ENCODE data around the gene FICD. TPM values are rescaled to one million over a fixed set of nuclear protein-coding genes. Genes with fewer than 3 reads are reported as not detected.

The FICD gene
- total and polyA plus RNA-seq, 7 experiments from 2014 or later = 1.6 to 9.7 (median 4.0) TPM

GRCh38 chr12:108511633-108512540, 3.2 kb upstream of the FICD start:
- Histone ChIP-seq H3K36me3 (ENCODE audit: control insufficient read depth in 2 of 3, insufficient read depth in 3 of 3, low read length in 3 of 3) (peaks cover 0 to 5% (median 0%) of the 10 kb centered on the region in 3 experiments), H3K4me1 (ENCODE audit: control insufficient read depth in 2 of 2, insufficient read depth in 2 of 2, low read length in 2 of 2) (peaks cover 8% of the 10 kb centered on the region in 2 donors), H3K4me3 (ENCODE audit: low read length) (no peak overlapping the region), H3K27ac (ENCODE audit: low read depth, low read length) (no peak overlapping the region), H3K27me3 (ENCODE audit: control insufficient read depth in 2 of 2, insufficient read depth in 2 of 2, low read length in 2 of 2) (no peaks in the 10 kb centered on the region), H3K9me3 (ENCODE audit: control insufficient read depth in 2 of 3, low read length in 3 of 3) (no peaks in the 10 kb centered on the region)
- Mint-ChIP-seq H3K9me3 (no peaks in the 10 kb centered on the region), H3K4me3 (peak overlapping the region; percentile 15 to 75 (median 60)), H3K36me3 (no peaks in the 10 kb centered on the region), H3K27ac (peak overlapping the region in 4 of 9 donors; percentile 21 to 90 (median 78)), H3K4me1 (peaks cover 14 to 30% (median 22%) of the 10 kb centered on the region in 7 donors), H3K27me3 (peaks cover 0 to 2% (median 0%) of the 10 kb centered on the region in 5 donors)
- ChIA-PET CTCF (interaction anchor here (0.7 to 1.8 kb wide), 9 partner anchors 24 to 836 kb away, joined by 3 to 5 read pairs (median 4); partner anchors contain the start of gene SART3), POLR2A (no interaction called here)
- intact Hi-C loops (cut with micrococcal nuclease) = loop anchor here (1.0 to 10.0 kb wide), 7 partner anchors 106 to 1527 kb away; partner anchors contain the start of genes MMAB (in 1 of the 2), MTERF2 (in 1 of the 2), MVK (in 1 of the 2) and PRDM4 (in 1 of the 2)
- peak; percentile 44 to 81 (median 71) for DNase-seq
- ATAC-seq = peak; percentile 30

- H3K27ac Mint-ChIP-seq = peak overlapping the region; percentile 89 to 95 (median 94)
- intact Hi-C loops (cut with micrococcal nuclease) = loop anchor here (2.0 to 10.0 kb wide), 10 partner anchors 104 to 1530 kb away; partner anchors contain the start of genes MMAB (in 2 of the 2), MVK (in 2 of the 2), CORO1C (in 1 of the 2) and MTERF2 (in 1 of the 2)
- H3K27me3 ChIP-seq (ENCODE audit: control insufficient read depth in 2 of 2, insufficient read depth in 2 of 2, low read length in 2 of 2) = no peaks in the 10 kb centered on the region
- ATAC-seq (peak; percentile 25), DNase-seq (no peak)
- H3K4me1 ChIP-seq (ENCODE audit: control insufficient read depth in 2 of 2, insufficient read depth in 2 of 2, low read length in 2 of 2) = peaks cover 8% of the 10 kb centered on the region in 2 donors
- H3K36me3 Mint-ChIP-seq = peaks cover 0 to 5% (median 0%) of the 10 kb centered on the region in 5 donors
- H3K36me3 ChIP-seq (ENCODE audit: control insufficient read depth in 2 of 3, insufficient read depth in 3 of 3, low read length in 3 of 3) = peaks cover 0 to 29% (median 5%) of the 10 kb centered on the region in 3 experiments
- H3K4me3 ChIP-seq (ENCODE audit: low read length) = peak overlapping the region; percentile 81
- H3K27me3 Mint-ChIP-seq = peaks cover 0 to 2% (median 0%) of the 10 kb centered on the region in 5 donors
- peaks cover 17 to 40% (median 22%) of the 10 kb centered on the region in 7 donors for H3K4me1 Mint-ChIP-seq
- POLR2A ChIA-PET = interaction anchor here (0.8 kb wide), 1 partner anchor 54 kb away, joined by 3 read pairs; no protein-coding TSS in a partner anchor
- CTCF ChIA-PET = interaction anchor here (0.6 to 0.7 kb wide), 2 partner anchors 13 to 521 kb away, joined by 3 to 5 read pairs; no protein-coding TSS in a partner anchor
- H3K9me3 ChIP-seq (ENCODE audit: control insufficient read depth in 2 of 3, low read length in 3 of 3) = no peaks in the 10 kb centered on the region
- H3K4me3 Mint-ChIP-seq = peak overlapping the region; percentile 91 to 97 (median 94)
- H3K27ac ChIP-seq (ENCODE audit: low read depth, low read length) = peak overlapping the region; percentile 64
- H3K9me3 Mint-ChIP-seq = no peaks in the 10 kb centered on the region
These were observed 557 bp upstream of the FICD start for GRCh38 chr12:108514468-108514972.

- Mint-ChIP-seq H3K4me3 (peak overlapping the region; percentile 91 to 97 (median 94)), H3K36me3 (peaks cover 0 to 15% (median 0%) of the 10 kb centered on the region in 5 donors), H3K4me1 (peaks cover 17 to 40% (median 22%) of the 10 kb centered on the region in 7 donors), H3K27me3 (peaks cover 0 to 2% (median 0%) of the 10 kb centered on the region in 5 donors), H3K27ac (peak overlapping the region; percentile 89 to 95 (median 94)), H3K9me3 (no peaks in the 10 kb centered on the region)
- Histone ChIP-seq H3K36me3 (ENCODE audit: control insufficient read depth in 2 of 3, insufficient read depth in 3 of 3, low read length in 3 of 3) (peaks cover 0 to 43% (median 6%) of the 10 kb centered on the region in 3 experiments), H3K4me1 (ENCODE audit: control insufficient read depth in 2 of 2, insufficient read depth in 2 of 2, low read length in 2 of 2) (peaks cover 8% of the 10 kb centered on the region in 2 donors), H3K9me3 (ENCODE audit: control insufficient read depth in 2 of 3, low read length in 3 of 3) (no peaks in the 10 kb centered on the region), H3K27me3 (ENCODE audit: control insufficient read depth in 2 of 2, insufficient read depth in 2 of 2, low read length in 2 of 2) (no peaks in the 10 kb centered on the region), H3K4me3 (ENCODE audit: low read length) (peak overlapping the region; percentile 81), H3K27ac (ENCODE audit: low read depth, low read length) (peak overlapping the region; percentile 78)
- DNase-seq (no peak), ATAC-seq (no peak)
- intact Hi-C loops (cut with micrococcal nuclease) = loop anchor here (1.0 to 10.0 kb wide), 24 partner anchors 45 to 1561 kb away; partner anchors contain the start of genes MMAB (in 2 of the 2), MVK (in 2 of the 2), PWP1 (in 2 of the 2) and SART3 (in 2 of the 2)
- POLR2A ChIA-PET = interaction anchor here (1.7 to 2.1 kb wide), 2 partner anchors 45 to 342 kb away, joined by 9 to 11 read pairs; partner anchors contain the start of genes ISCU, SART3 and SSH1
- CTCF ChIA-PET = no interaction called here
These were observed 839 bp downstream of the FICD start for GRCh38 chr12:108515916-108516315.

GRCh38 chr12:108516511-108517275, 1.6 kb downstream of the FICD start:
- ATAC-seq = no peak

GRCh38 chr12:108517288-108518100, 2.4 kb downstream of the FICD start:
- no peak for ATAC-seq
- ChIA-PET POLR2A (interaction anchor here (2.1 kb wide), 1 partner anchor 340 kb away, joined by 9 read pairs; the partner anchor contains the start of gene SSH1), CTCF (no interaction called here)
- no peak for DNase-seq
- Mint-ChIP-seq H3K27ac (peak overlapping the region in 7 of 9 donors; percentile 27 to 95 (median 80)), H3K4me3 (peak overlapping the region in 2 of 10 donors; percentile 12 to 97), H3K36me3 (peaks cover 0 to 15% (median 4%) of the 10 kb centered on the region in 5 donors), H3K27me3 (peaks cover 0 to 2% (median 0%) of the 10 kb centered on the region in 5 donors), H3K9me3 (no peaks in the 10 kb centered on the region), H3K4me1 (peaks cover 11 to 32% (median 15%) of the 10 kb centered on the region in 7 donors)
- no peak overlapping the region for H3K4me3 ChIP-seq (ENCODE audit: low read length)
- peaks cover 8% of the 10 kb centered on the region in 2 donors for H3K4me1 ChIP-seq (ENCODE audit: control insufficient read depth in 2 of 2, insufficient read depth in 2 of 2, low read length in 2 of 2)
- no peaks in the 10 kb centered on the region for H3K9me3 ChIP-seq (ENCODE audit: control insufficient read depth in 2 of 3, low read length in 3 of 3)
- H3K27me3 ChIP-seq (ENCODE audit: control insufficient read depth in 2 of 2, insufficient read depth in 2 of 2, low read length in 2 of 2) = no peaks in the 10 kb centered on the region
- peak overlapping the region; percentile 9 for H3K27ac ChIP-seq (ENCODE audit: low read depth, low read length)
- H3K36me3 ChIP-seq (ENCODE audit: control insufficient read depth in 2 of 3, insufficient read depth in 3 of 3, low read length in 3 of 3) = peaks cover 0 to 58% (median 13%) of the 10 kb centered on the region in 3 experiments
- intact Hi-C loops (cut with micrococcal nuclease) = loop anchor here (5.0 to 10.0 kb wide), 5 partner anchors 115 to 1533 kb away; partner anchors contain the start of genes MMAB (in 1 of the 2), MTERF2 (in 1 of the 2), MVK (in 1 of the 2) and SELPLG (in 1 of the 2)

More at GRCh38 chr12:108516511-108517275, 1.6 kb downstream of the FICD start:
- H3K4me1 Mint-ChIP-seq = peaks cover 14 to 39% (median 21%) of the 10 kb centered on the region in 7 donors
- H3K9me3 Mint-ChIP-seq = no peaks in the 10 kb centered on the region
- no peak overlapping the region for H3K4me3 ChIP-seq (ENCODE audit: low read length)
- no peaks in the 10 kb centered on the region for H3K9me3 ChIP-seq (ENCODE audit: control insufficient read depth in 2 of 3, low read length in 3 of 3)
- peak overlapping the region; percentile 25 to 95 (median 93) for H3K27ac Mint-ChIP-seq
- peak overlapping the region; percentile 78 for H3K27ac ChIP-seq (ENCODE audit: low read depth, low read length)
- H3K36me3 Mint-ChIP-seq = peaks cover 0 to 15% (median 0%) of the 10 kb centered on the region in 5 donors
- peaks cover 0 to 50% (median 13%) of the 10 kb centered on the region in 3 experiments for H3K36me3 ChIP-seq (ENCODE audit: control insufficient read depth in 2 of 3, insufficient read depth in 3 of 3, low read length in 3 of 3)
- DNase-seq = no peak
- H3K4me1 ChIP-seq (ENCODE audit: control insufficient read depth in 2 of 2, insufficient read depth in 2 of 2, low read length in 2 of 2) = peaks cover 8% of the 10 kb centered on the region in 2 donors
- no peaks in the 10 kb centered on the region for H3K27me3 ChIP-seq (ENCODE audit: control insufficient read depth in 2 of 2, insufficient read depth in 2 of 2, low read length in 2 of 2)
- H3K27me3 Mint-ChIP-seq = peaks cover 0 to 2% (median 0%) of the 10 kb centered on the region in 5 donors
- ChIA-PET CTCF (no interaction called here), POLR2A (interaction anchor here (1.7 to 2.1 kb wide), 2 partner anchors 45 to 341 kb away, joined by 9 to 11 read pairs; partner anchors contain the start of genes ISCU, SART3 and SSH1)
- intact Hi-C loops (cut with micrococcal nuclease) = loop anchor here (5.0 to 10.0 kb wide), 5 partner anchors 116 to 1532 kb away; partner anchors contain the start of genes MMAB (in 1 of the 2), MTERF2 (in 1 of the 2), MVK (in 1 of the 2) and SELPLG (in 1 of the 2)
- peak overlapping the region; percentile 55 to 97 (median 94) for H3K4me3 Mint-ChIP-seq

All from naive thymus-derived CD4-positive, alpha-beta T cell (primary cell).